Hepatocyte (in vitro differentiated cells): ENCODE measurements around the gene PPP2R5C. TPM values are rescaled to one million over a fixed set of nuclear protein-coding genes. Genes with fewer than 3 reads are reported as not detected.
"Not testable (repeated sequence)": the region's sequence is repeated elsewhere in the genome, so short reads cannot be mapped to it uniquely, and the experiment has no call there.

ENCODE experiments used
- DNase-seq: peaks from one replicate; pipeline ENCODE4 v3.0.0-alpha.2; 2016; ENCODE audit warnings: low spot score
- H2AFZ ChIP-seq: fragments of 200-600 bp; sonication (generic); 2 replicates; pipeline ENCODE4 v1.6.0; 2016; ENCODE audit warnings: antibody characterized with exemption, mild to moderate bottlenecking
- H3K27ac ChIP-seq: fragments of 200-600 bp; sonication (generic); 2 replicates; pipeline ENCODE4 v1.5.1; 2016; ENCODE audit warnings: mild to moderate bottlenecking
- H3K27me3 ChIP-seq: fragments of 200-600 bp; sonication (generic); 2 replicates; pipeline ENCODE4 v1.6.1; 2016
- H3K36me3 ChIP-seq: fragments of 200-600 bp; sonication (generic); replicated peaks from 2 replicates; pipeline ENCODE4 v1.5.1; 2016; ENCODE audit warnings: low read depth; ENCODE audit not compliant: insufficient read depth
- H3K4me1 ChIP-seq: fragments of 200-600 bp; sonication (generic); 2 replicates; pipeline ENCODE4 v1.5.1; 2016; ENCODE audit warnings: mild to moderate bottlenecking, moderate library complexity; ENCODE audit not compliant: insufficient read depth
- H3K4me2 ChIP-seq: fragments of 200-600 bp; sonication (generic); 2 replicates; pipeline ENCODE4 v1.6.0; 2016
- H3K4me3 ChIP-seq: fragments of 200-600 bp; sonication (generic); 2 replicates; pipeline ENCODE4 v1.5.1; 2016; ENCODE audit warnings: mild to moderate bottlenecking
- H3K79me2 ChIP-seq: fragments of 200-600 bp; sonication (generic); 2 replicates; pipeline ENCODE4 v1.6.0; 2017; ENCODE audit warnings: mild to moderate bottlenecking
- H3K9me2 ChIP-seq: fragments of 200-600 bp; sonication (generic); replicated peaks from 2 replicates; pipeline ENCODE4 v1.6.0; 2017; ENCODE audit warnings: mild to moderate bottlenecking; ENCODE audit not compliant: insufficient read depth
- H3K9me3 ChIP-seq: fragments of 200-600 bp; sonication (generic); 2 replicates; pipeline ENCODE4 v1.5.1; 2016; ENCODE audit warnings: low read depth, mild to moderate bottlenecking
- H4K20me1 ChIP-seq: fragments of 200-600 bp; sonication (generic); 2 replicates; pipeline ENCODE4 v1.6.0; 2016; ENCODE audit warnings: mild to moderate bottlenecking; ENCODE audit not compliant: insufficient read depth, poor library complexity, severe bottlenecking
- EZH2 ChIP-seq: fragments of 200-600 bp; sonication (generic); IDR thresholded peaks from 2 replicates; pipeline ENCODE4 v1.6.1; 2016; ENCODE audit warnings: antibody characterized with exemption, mild to moderate bottlenecking, borderline replicate concordance
- EZH2phosphoT487 ChIP-seq: fragments of 200-600 bp; sonication (generic); IDR thresholded peaks from one replicate; pipeline ENCODE4 v1.6.1; 2018; ENCODE audit warnings: antibody characterized with exemption, mild to moderate bottlenecking, low read depth, moderate library complexity; ENCODE audit not compliant: unreplicated experiment, severe bottlenecking
- WGBS: methylation state at CpG from one replicate; pipeline ENCODE4 v1.1.6; 2016; ENCODE audit warnings: low lambda C conversion rate; ENCODE audit errors: missing lambda C conversion rate; 5-methylcytosine and 5-hydroxymethylcytosine counted together
- polyA plus RNA-seq: library from polyadenylated mRNA; unstranded; fragments of >200 nt; fragmentation: Nextera tagmentation; extraction: Ambion mirVana; gene quantifications from 2 replicates; pipeline ENCODE4 v1.2.1, GENCODE V29; 2016
- total RNA-seq: library from RNA; depleted of rRNA; stranded (reverse); fragments of >200 nt; gene quantifications from 2 replicates; pipeline ENCODE4 v1.2.3, GENCODE V29; 2014
- TF ChIP-seq, protein P1 (sequence below): fragments of 200-600 bp; sonication (generic); IDR thresholded peaks from 2 replicates; pipeline ENCODE4 v1.5.1; 2016; ENCODE audit warnings: antibody characterized with exemption, mild to moderate bottlenecking; ENCODE audit not compliant: poor library complexity

PPP2R5C gene
- total and polyA plus RNA-seq, 2 experiments from 2014 or later = 47.4 to 78.0 TPM

GRCh38 chr14:101723061-101723595 lies 38.4 kb upstream of the PPP2R5C start:
- no peaks in the 10 kb centered on the region for H3K79me2 ChIP-seq
- H3K9me2 ChIP-seq = no peaks in the 10 kb centered on the region
- DNase-seq = no peak
- no peaks in the 10 kb centered on the region for H3K4me1 ChIP-seq
- no peak overlapping the region for H2AFZ ChIP-seq
- H3K27me3 ChIP-seq = no peaks in the 10 kb centered on the region
- TF ChIP-seq EZH2 (no peak), EZH2phosphoT487 (no peak)
- TF ChIP-seq, protein P1, sequence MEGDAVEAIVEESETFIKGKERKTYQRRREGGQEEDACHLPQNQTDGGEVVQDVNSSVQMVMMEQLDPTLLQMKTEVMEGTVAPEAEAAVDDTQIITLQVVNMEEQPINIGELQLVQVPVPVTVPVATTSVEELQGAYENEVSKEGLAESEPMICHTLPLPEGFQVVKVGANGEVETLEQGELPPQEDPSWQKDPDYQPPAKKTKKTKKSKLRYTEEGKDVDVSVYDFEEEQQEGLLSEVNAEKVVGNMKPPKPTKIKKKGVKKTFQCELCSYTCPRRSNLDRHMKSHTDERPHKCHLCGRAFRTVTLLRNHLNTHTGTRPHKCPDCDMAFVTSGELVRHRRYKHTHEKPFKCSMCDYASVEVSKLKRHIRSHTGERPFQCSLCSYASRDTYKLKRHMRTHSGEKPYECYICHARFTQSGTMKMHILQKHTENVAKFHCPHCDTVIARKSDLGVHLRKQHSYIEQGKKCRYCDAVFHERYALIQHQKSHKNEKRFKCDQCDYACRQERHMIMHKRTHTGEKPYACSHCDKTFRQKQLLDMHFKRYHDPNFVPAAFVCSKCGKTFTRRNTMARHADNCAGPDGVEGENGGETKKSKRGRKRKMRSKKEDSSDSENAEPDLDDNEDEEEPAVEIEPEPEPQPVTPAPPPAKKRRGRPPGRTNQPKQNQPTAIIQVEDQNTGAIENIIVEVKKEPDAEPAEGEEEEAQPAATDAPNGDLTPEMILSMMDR = no peak
- no peak overlapping the region for H3K4me3 ChIP-seq
- H3K36me3 ChIP-seq = no peaks in the 10 kb centered on the region
- WGBS = 96% methylated on average over 8 of the region's 8 CpGs
- H3K27ac ChIP-seq = no peak overlapping the region
- H4K20me1 ChIP-seq = no peaks in the 10 kb centered on the region
- no peak overlapping the region for H3K4me2 ChIP-seq
- H3K9me3 ChIP-seq = no peaks in the 10 kb centered on the region

GRCh38 chr14:101725652-101726051 lies 35.9 kb upstream of the PPP2R5C start:
- not testable (repeated sequence) for H3K4me3 ChIP-seq, H3K36me3 ChIP-seq, H3K27ac ChIP-seq, H3K4me1 ChIP-seq, H3K9me2 ChIP-seq, H2AFZ ChIP-seq, H3K4me2 ChIP-seq, H3K27me3 ChIP-seq, DNase-seq, H3K9me3 ChIP-seq, H3K79me2 ChIP-seq, H4K20me1 ChIP-seq
- 98% methylated on average over 7 of the region's 7 CpGs for WGBS

DNA sequence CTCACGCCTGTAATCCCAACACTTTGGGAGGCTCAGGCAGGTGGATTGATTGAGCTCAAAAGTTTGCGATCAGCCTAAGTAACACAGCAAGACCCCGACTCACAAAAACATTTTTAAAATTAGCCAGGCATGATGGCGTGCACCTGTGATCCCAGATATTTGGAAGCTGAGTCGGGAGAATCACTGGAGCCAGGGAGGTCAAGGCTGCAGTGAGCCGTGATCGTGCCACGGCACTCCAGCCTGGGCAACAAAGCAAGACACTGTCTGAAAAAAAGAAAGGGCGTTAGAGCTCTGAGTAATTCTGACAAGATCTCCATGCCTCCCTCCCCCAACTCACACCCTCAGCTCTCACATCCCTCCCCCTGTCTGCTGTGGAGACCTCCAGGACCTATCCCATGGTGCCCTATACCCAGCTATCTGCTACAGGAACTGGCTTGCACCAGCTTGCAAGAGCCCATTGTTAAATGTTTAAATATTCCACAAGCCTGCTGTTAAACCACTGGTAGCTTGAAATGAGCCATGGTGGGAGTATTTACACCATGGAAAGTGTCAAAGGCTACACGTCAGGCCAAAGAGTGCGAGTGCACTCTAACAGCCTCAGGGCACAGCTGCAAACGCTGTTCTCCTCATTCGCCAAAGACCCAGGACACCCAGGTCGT lies 35.1 kb upstream of the PPP2R5C start:
- Histone ChIP-seq H3K9me2 (no peaks in the 10 kb centered on the region), H3K4me2 (no peak overlapping the region), H3K9me3 (no peaks in the 10 kb centered on the region), H3K4me1 (peaks cover under 1% of the 10 kb centered on the region), H3K27me3 (no peaks in the 10 kb centered on the region), H4K20me1 (no peaks in the 10 kb centered on the region), H2AFZ (no peak overlapping the region), H3K4me3 (no peak overlapping the region), H3K79me2 (no peaks in the 10 kb centered on the region), H3K36me3 (no peaks in the 10 kb centered on the region), H3K27ac (no peak overlapping the region)
- no peak for DNase-seq
- 83% methylated on average over 14 of the region's 14 CpGs for WGBS
- TF ChIP-seq EZH2 (no peak), EZH2phosphoT487 (no peak)
- TF ChIP-seq, protein P1 = no peak

DNA sequence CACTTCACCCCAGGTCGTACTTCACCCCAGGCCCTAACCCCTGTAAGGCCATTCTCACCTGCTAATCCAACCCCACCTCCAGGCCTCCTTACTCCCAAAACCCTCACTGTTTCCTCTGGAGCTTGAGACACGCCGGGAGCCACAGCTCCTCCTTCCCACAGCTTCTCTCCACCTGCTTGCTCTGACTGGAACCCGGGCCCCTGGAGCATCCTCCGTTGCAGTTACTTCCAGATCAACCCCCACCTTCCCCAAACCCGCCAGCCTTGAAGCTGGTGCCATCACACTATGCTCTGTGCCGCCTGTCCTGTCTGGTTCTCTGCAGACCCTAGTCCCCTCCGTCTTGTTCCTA lies 34.6 kb upstream of the PPP2R5C start:
- H3K9me2 ChIP-seq = no peaks in the 10 kb centered on the region
- no peak for TF ChIP-seq EZH2
- TF ChIP-seq EZH2phosphoT487 = no peak
- TF ChIP-seq, protein P1 = no peak
- no peak overlapping the region for H3K4me2 ChIP-seq
- no peaks in the 10 kb centered on the region for H3K27me3 ChIP-seq
- H3K4me1 ChIP-seq = peaks cover 4% of the 10 kb centered on the region
- H3K79me2 ChIP-seq = no peaks in the 10 kb centered on the region
- no peak overlapping the region for H3K4me3 ChIP-seq
- WGBS = 87% methylated on average over 8 of the region's 8 CpGs
- no peaks in the 10 kb centered on the region for H3K9me3 ChIP-seq
- no peak for DNase-seq
- H3K27ac ChIP-seq = no peak overlapping the region
- no peak overlapping the region for H2AFZ ChIP-seq
- no peaks in the 10 kb centered on the region for H3K36me3 ChIP-seq
- no peaks in the 10 kb centered on the region for H4K20me1 ChIP-seq
